ENCODE results near the gene SPACA9. TPM values are rescaled to one million over a fixed set of nuclear protein-coding genes. Genes with fewer than 3 reads are reported as not detected.

The SPACA9 gene
- total RNA-seq, 3 donors from 2014 or later (not counting 1 experiment from before 2014, with no cell fraction given), result 1.1 to 1.6 (median 1.4) TPM

GRCh38 chr9:132888151-132888550 lies 9.5 kb downstream of the SPACA9 start:
- ATAC-seq, result peak in 1 of 3 donors; percentile 10
- no peak for DNase-seq
- no peaks in the 10 kb centered on the region for H3K36me3 ChIP-seq (ENCODE audit: control insufficient read depth, insufficient read depth, low read length)
- Mint-ChIP-seq H3K4me1 (peaks cover 0 to 4% of the 10 kb centered on the region in 2 donors), H3K4me3 (no peak overlapping the region), H3K27ac (no peak overlapping the region), H3K36me3 (peaks cover 7% of the 10 kb centered on the region), H3K9me3 (no peaks in the 10 kb centered on the region), H3K27me3 (ENCODE audit: low read depth in 2 of 2) (no peaks in the 10 kb centered on the region)
- TF ChIP-seq, protein P1, sequence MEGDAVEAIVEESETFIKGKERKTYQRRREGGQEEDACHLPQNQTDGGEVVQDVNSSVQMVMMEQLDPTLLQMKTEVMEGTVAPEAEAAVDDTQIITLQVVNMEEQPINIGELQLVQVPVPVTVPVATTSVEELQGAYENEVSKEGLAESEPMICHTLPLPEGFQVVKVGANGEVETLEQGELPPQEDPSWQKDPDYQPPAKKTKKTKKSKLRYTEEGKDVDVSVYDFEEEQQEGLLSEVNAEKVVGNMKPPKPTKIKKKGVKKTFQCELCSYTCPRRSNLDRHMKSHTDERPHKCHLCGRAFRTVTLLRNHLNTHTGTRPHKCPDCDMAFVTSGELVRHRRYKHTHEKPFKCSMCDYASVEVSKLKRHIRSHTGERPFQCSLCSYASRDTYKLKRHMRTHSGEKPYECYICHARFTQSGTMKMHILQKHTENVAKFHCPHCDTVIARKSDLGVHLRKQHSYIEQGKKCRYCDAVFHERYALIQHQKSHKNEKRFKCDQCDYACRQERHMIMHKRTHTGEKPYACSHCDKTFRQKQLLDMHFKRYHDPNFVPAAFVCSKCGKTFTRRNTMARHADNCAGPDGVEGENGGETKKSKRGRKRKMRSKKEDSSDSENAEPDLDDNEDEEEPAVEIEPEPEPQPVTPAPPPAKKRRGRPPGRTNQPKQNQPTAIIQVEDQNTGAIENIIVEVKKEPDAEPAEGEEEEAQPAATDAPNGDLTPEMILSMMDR (IDR thresholded peaks at IDR 0.05), result no peak
- H3K27me3 ChIP-seq (ENCODE audit: control insufficient read depth, insufficient read depth, low read length), result no peaks in the 10 kb centered on the region
- intact Hi-C loops (cut with micrococcal nuclease), result no loop called here
- no peak overlapping the region for H3K4me3 ChIP-seq (ENCODE audit: low read length)
- WGBS (ENCODE audit: insufficient coverage), result 81% methylated on average over 18 of the region's 18 CpGs
- H3K9me3 ChIP-seq (ENCODE audit: control insufficient read depth, insufficient read depth, low read length), result no peaks in the 10 kb centered on the region
- peaks cover 41% of the 10 kb centered on the region for H3K4me1 ChIP-seq (ENCODE audit: control insufficient read depth, insufficient read depth, low read length)
- H3K27ac ChIP-seq (ENCODE audit: low read length), result peak overlapping the region; percentile 25

- Histone ChIP-seq H3K4me1 (ENCODE audit: control insufficient read depth, insufficient read depth, low read length) (peaks cover 19% of the 10 kb centered on the region), H3K27ac (ENCODE audit: low read length) (no peak overlapping the region), H3K27me3 (ENCODE audit: control insufficient read depth, insufficient read depth, low read length) (no peaks in the 10 kb centered on the region), H3K9me3 (ENCODE audit: control insufficient read depth, insufficient read depth, low read length) (no peaks in the 10 kb centered on the region), H3K36me3 (ENCODE audit: control insufficient read depth, insufficient read depth, low read length) (peaks cover 25% of the 10 kb centered on the region), H3K4me3 (ENCODE audit: low read length) (no peak overlapping the region)
- TF ChIP-seq, protein P1 (IDR thresholded peaks at IDR 0.05), result no peak
- Mint-ChIP-seq H3K4me3 (no peak overlapping the region), H3K4me1 (peaks cover 0 to 4% of the 10 kb centered on the region in 2 donors), H3K27me3 (ENCODE audit: low read depth in 2 of 2) (no peaks in the 10 kb centered on the region), H3K27ac (peak overlapping the region in 1 of 2 donors; percentile 29), H3K9me3 (no peaks in the 10 kb centered on the region), H3K36me3 (peaks cover 32% of the 10 kb centered on the region)
- 94% methylated on average over 9 of the region's 9 CpGs for WGBS (ENCODE audit: insufficient coverage)
- no peak for ATAC-seq
- no peak for DNase-seq
- intact Hi-C loops (cut with micrococcal nuclease), result no loop called here
Observed at GRCh38 chr9:132892400-132892799, 13.7 kb downstream of the SPACA9 start.

DNA sequence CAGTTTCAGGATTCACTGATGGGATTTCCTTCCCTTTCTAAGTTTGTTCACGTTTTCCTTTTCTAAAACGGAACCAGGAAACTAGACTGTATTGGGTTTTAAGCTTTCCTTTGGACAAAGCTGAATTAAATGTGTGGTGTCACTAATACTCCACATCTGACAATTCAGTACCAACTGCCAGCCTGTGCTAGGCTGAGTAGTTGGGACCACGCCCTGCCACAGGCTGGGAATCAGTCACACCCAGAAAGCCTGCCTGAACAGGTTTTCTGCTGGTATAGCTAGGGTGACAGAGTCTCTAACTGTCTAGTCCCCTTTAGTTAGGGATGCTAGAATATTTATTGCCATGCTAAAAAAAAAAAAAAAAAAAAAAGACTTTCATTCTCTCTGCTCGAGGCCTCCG lies 15.6 kb downstream of the SPACA9 start:
- Histone ChIP-seq H3K27ac (ENCODE audit: low read length) (no peak overlapping the region), H3K4me1 (ENCODE audit: control insufficient read depth, insufficient read depth, low read length) (no peaks in the 10 kb centered on the region), H3K9me3 (ENCODE audit: control insufficient read depth, insufficient read depth, low read length) (no peaks in the 10 kb centered on the region), H3K4me3 (ENCODE audit: low read length) (no peak overlapping the region), H3K27me3 (ENCODE audit: control insufficient read depth, insufficient read depth, low read length) (no peaks in the 10 kb centered on the region), H3K36me3 (ENCODE audit: control insufficient read depth, insufficient read depth, low read length) (peaks cover 36% of the 10 kb centered on the region)
- intact Hi-C loops (cut with micrococcal nuclease), result no loop called here
- TF ChIP-seq, protein P1 (IDR thresholded peaks at IDR 0.05), result no peak
- Mint-ChIP-seq H3K27ac (no peak overlapping the region), H3K4me1 (no peaks in the 10 kb centered on the region), H3K27me3 (ENCODE audit: low read depth in 2 of 2) (no peaks in the 10 kb centered on the region), H3K36me3 (peaks cover 32% of the 10 kb centered on the region), H3K9me3 (no peaks in the 10 kb centered on the region), H3K4me3 (no peak overlapping the region)
- no peak for DNase-seq
- no peak for ATAC-seq
- 97% methylated on average over 4 of the region's 5 CpGs for WGBS (ENCODE audit: insufficient coverage)
